Stimulated activated CD8-positive, alpha-beta memory T cell treated with anti-CD3 and anti-CD28 coated beads, Interleukin-12 subunit alpha, Interleukin-12 subunit beta, amount 100 ng/mL, for 24 hours (primary cell): ENCODE results near the gene MDFIC2.

Experiments used
- DNase-seq: peaks from one replicate; pipeline ENCODE4 v3.0.0-alpha.2; 2020; ENCODE audit errors: extremely low read depth

The MDFIC2 gene

GRCh38 chr3:70180664-70181063 lies 131.8 kb downstream of the MDFIC2 start:
- DNase-seq, result no peak

- no peak for DNase-seq
Observed at GRCh38 chr3:70179111-70179510, 133.3 kb downstream of the MDFIC2 start.

GRCh38 chr3:70177881-70178645 lies 134.4 kb downstream of the MDFIC2 start:
- no peak for DNase-seq

GRCh38 chr3:70176224-70176623 lies 136.2 kb downstream of the MDFIC2 start:
- DNase-seq, result no peak

GRCh38 chr3:70156808-70157207 lies 155.6 kb downstream of the MDFIC2 start:
- DNase-seq, result no peak

GRCh38 chr3:70150599-70150998 lies 161.8 kb downstream of the MDFIC2 start:
- no peak for DNase-seq

GRCh38 chr3:70149714-70150400 lies 162.6 kb downstream of the MDFIC2 start:
- no peak for DNase-seq
